ENCODE results near the gene AACS. TPM values are rescaled to one million over a fixed set of nuclear protein-coding genes. Genes with fewer than 3 reads are reported as not detected.

AACS gene, protein sequence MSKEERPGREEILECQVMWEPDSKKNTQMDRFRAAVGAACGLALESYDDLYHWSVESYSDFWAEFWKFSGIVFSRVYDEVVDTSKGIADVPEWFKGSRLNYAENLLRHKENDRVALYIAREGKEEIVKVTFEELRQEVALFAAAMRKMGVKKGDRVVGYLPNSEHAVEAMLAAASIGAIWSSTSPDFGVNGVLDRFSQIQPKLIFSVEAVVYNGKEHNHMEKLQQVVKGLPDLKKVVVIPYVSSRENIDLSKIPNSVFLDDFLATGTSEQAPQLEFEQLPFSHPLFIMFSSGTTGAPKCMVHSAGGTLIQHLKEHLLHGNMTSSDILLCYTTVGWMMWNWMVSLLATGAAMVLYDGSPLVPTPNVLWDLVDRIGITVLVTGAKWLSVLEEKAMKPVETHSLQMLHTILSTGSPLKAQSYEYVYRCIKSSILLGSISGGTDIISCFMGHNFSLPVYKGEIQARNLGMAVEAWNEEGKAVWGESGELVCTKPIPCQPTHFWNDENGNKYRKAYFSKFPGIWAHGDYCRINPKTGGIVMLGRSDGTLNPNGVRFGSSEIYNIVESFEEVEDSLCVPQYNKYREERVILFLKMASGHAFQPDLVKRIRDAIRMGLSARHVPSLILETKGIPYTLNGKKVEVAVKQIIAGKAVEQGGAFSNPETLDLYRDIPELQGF
- total RNA-seq: 29.4 and 31.2 TPM in 2 replicates

DNA sequence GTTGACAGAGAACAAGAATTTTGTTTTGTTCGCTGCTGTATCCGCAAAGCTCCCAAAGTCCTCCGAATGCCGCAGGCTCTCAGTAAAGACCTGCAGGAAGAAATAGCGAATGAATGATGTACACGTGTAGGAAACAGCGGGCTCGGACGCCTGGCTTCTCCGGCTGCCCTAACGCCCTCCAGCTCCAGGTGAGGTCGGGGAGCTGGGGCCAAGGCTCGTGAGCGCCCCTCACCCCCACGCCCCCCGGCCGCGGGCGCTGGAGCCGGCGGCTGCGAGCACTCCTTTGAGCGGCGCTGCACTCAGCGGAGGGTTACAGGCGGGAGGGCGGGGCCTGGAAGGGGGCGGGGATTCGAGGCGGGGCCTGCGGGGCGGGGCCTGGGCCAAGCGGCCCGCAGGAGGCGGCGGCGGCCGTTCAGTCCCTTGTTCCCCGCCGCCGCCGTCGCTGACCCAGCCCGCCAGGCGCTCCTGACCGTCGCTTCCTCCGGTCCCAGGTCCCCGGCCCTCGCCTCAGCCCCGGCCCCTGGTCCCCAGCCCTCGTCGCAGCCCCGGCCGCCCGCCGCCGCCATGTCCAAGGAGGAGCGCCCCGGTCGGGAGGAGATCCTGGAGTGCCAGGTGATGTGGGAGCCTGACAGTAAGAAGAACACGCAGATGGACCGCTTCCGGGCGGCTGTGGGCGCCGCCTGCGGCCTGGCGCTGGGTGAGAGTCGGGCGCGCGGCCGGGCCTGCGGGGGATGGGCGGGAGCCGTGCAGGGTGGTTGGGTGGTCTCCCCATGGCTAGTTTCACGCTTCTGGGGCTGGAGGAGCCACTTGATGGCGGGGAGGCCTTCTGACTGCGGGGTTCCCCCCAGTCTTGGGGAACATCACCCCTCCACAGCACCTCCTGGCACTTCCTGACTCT is at the start of gene AACS:
Gene AACS (plus strand): TSS at position 415 of the 898 bp plus-strand sequence. CDS start 150 bp downstream, at position 565.

DNA sequence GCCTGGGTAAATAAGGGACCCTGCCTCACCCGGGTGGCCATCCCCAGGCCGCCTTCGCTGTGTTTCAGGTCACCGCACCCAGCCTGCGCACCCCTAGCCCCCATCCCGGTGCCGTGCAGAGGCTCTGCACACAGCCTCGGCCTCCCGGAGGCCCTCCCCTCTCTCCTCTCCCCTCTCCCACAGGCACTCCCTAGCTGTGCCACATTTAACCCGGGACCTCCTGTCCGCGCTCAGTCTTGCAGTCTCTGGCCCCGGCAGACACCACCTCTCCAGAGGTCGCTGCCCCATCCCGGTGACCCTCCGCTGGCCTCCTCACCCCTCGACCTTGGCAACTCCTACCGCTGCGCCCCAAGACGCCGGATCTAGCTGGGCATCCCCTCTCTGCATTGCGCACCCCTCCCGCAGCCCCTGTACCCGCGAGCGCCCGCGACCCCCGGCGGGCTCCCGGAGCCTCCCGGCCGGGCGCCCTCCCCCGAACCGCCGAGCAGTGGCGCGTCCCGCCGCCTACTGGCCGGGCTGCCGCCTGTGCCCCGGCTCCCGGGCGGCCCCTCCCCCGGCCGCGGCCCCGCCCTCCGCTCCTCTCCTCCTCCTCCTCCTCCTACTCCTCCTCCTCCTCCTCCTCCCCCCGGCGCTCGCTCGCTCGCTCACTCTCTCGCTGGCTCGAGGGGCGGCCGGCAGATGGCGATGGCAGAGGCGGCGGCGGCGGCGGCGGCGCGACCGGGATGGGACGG is 120.7 kb downstream of the AACS start, which contains the start of gene TMEM132B:
Gene TMEM132B (plus strand): TSS at position 647 of the 731 bp plus-strand sequence.

Other genes starting within 250 kb of the AACS start
- 10.8 and 15.8 TPM in 2 replicates for gene SCARB1, start 201.6 kb upstream of the AACS start, total RNA-seq
- 2,185 and 2,837 TPM in 2 replicates for gene UBC, start 150.8 kb upstream of the AACS start, total RNA-seq
- gene DHX37, start 76.3 kb upstream of the AACS start, total RNA-seq: 8.8 and 14.3 TPM in 2 replicates
- gene BRI3BP, start 71.8 kb upstream of the AACS start, total RNA-seq: 2.6 and 3.8 TPM in 2 replicates
- gene TMEM132B, start 121.0 kb downstream of the AACS start, total RNA-seq: 1.1 and 4.3 TPM in 2 replicates